ENCODE results near the gene TRIM50. TPM values are rescaled to one million over a fixed set of nuclear protein-coding genes. Genes with fewer than 3 reads are reported as not detected.

The TRIM50 gene
- total and polyA plus RNA-seq, 2 donors (not counting 1 experiment from before 2014, with no cell fraction given): not detected

- Histone ChIP-seq H3K36me3 (ENCODE audit: control insufficient read depth, insufficient read depth, low read length) (no peaks in the 10 kb centered on the region), H3K79me2 (ENCODE audit: control insufficient read depth, insufficient read depth, low read length) (no peaks in the 10 kb centered on the region), H3K9me3 (ENCODE audit: control insufficient read depth, insufficient read depth, low read depth, low read length) (no peaks in the 10 kb centered on the region), H4K20me1 (ENCODE audit: control insufficient read depth, extremely low read depth, insufficient read depth, low read length) (no peaks in the 10 kb centered on the region), H2AFZ (ENCODE audit: low read length) (no peak overlapping the region), H3K27ac (ENCODE audit: insufficient read depth, low read length) (no peak overlapping the region), H3K4me2 (ENCODE audit: extremely low read depth, insufficient read depth, low read length) (no peak overlapping the region), H3K9ac (ENCODE audit: insufficient read depth, low read length) (no peak overlapping the region), H3K4me3 (replicated peaks in 1 of 4; ENCODE audit: control extremely low read depth in 1 of 4, insufficient read depth in 1 of 4, low read depth in 3 of 4, low read length in 4 of 4) (no peak overlapping the region), H3K4me1 (ENCODE audit: control insufficient read depth, extremely low read depth, insufficient read depth, low read length) (peaks cover 3% of the 10 kb centered on the region), H3K27me3 (ENCODE audit: control insufficient read depth, insufficient read depth, low read length) (no peaks in the 10 kb centered on the region)
- TF ChIP-seq EZH2 (IDR thresholded peaks at IDR 0.05; ENCODE audit: low read length, missing control alignments) (no peak), CTCF (conservative IDR thresholded peaks at IDR 0.05 in 1 of 2, IDR thresholded peaks at IDR 0.05 in 1 of 2; ENCODE audit: low read depth in 1 of 2, low read length in 2 of 2) (no peak)
- DNase-seq (ENCODE audit: low read depth in 2 of 2): no peak
These were observed 25.4 kb upstream of the TRIM50 start for GRCh38 chr7:73353243-73353642.

- H4K20me1 ChIP-seq (ENCODE audit: control insufficient read depth, extremely low read depth, insufficient read depth, low read length): no peaks in the 10 kb centered on the region
- H3K9ac ChIP-seq (ENCODE audit: insufficient read depth, low read length): no peak overlapping the region
- TF ChIP-seq EZH2 (IDR thresholded peaks at IDR 0.05; ENCODE audit: low read length, missing control alignments): no peak
- TF ChIP-seq CTCF (conservative IDR thresholded peaks at IDR 0.05 in 1 of 2, IDR thresholded peaks at IDR 0.05 in 1 of 2; ENCODE audit: low read depth in 1 of 2, low read length in 2 of 2): no peak
- no peaks in the 10 kb centered on the region for H3K27me3 ChIP-seq (ENCODE audit: control insufficient read depth, insufficient read depth, low read length)
- H3K9me3 ChIP-seq (ENCODE audit: control insufficient read depth, insufficient read depth, low read depth, low read length): no peaks in the 10 kb centered on the region
- no peaks in the 10 kb centered on the region for H3K4me1 ChIP-seq (ENCODE audit: control insufficient read depth, extremely low read depth, insufficient read depth, low read length)
- no peak overlapping the region for H3K4me2 ChIP-seq (ENCODE audit: extremely low read depth, insufficient read depth, low read length)
- DNase-seq (ENCODE audit: low read depth in 2 of 2): no peak
- H2AFZ ChIP-seq (ENCODE audit: low read length): no peak overlapping the region
- no peak overlapping the region for H3K27ac ChIP-seq (ENCODE audit: insufficient read depth, low read length)
- no peaks in the 10 kb centered on the region for H3K79me2 ChIP-seq (ENCODE audit: control insufficient read depth, insufficient read depth, low read length)
- no peaks in the 10 kb centered on the region for H3K36me3 ChIP-seq (ENCODE audit: control insufficient read depth, insufficient read depth, low read length)
- no peak overlapping the region for H3K4me3 ChIP-seq (replicated peaks in 1 of 4; ENCODE audit: control extremely low read depth in 1 of 4, insufficient read depth in 1 of 4, low read depth in 3 of 4, low read length in 4 of 4)
These were observed 24.9 kb upstream of the TRIM50 start for GRCh38 chr7:73352784-73353183.

- no peaks in the 10 kb centered on the region for H3K9me3 ChIP-seq (ENCODE audit: control insufficient read depth, insufficient read depth, low read depth, low read length)
- H4K20me1 ChIP-seq (ENCODE audit: control insufficient read depth, extremely low read depth, insufficient read depth, low read length): no peaks in the 10 kb centered on the region
- no peaks in the 10 kb centered on the region for H3K4me1 ChIP-seq (ENCODE audit: control insufficient read depth, extremely low read depth, insufficient read depth, low read length)
- H2AFZ ChIP-seq (ENCODE audit: low read length): no peak overlapping the region
- no peak overlapping the region for H3K27ac ChIP-seq (ENCODE audit: insufficient read depth, low read length)
- no peak for DNase-seq (ENCODE audit: low read depth in 2 of 2)
- H3K27me3 ChIP-seq (ENCODE audit: control insufficient read depth, insufficient read depth, low read length): no peaks in the 10 kb centered on the region
- H3K9ac ChIP-seq (ENCODE audit: insufficient read depth, low read length): no peak overlapping the region
- TF ChIP-seq EZH2 (IDR thresholded peaks at IDR 0.05; ENCODE audit: low read length, missing control alignments): no peak
- no peak for TF ChIP-seq CTCF (conservative IDR thresholded peaks at IDR 0.05 in 1 of 2, IDR thresholded peaks at IDR 0.05 in 1 of 2; ENCODE audit: low read depth in 1 of 2, low read length in 2 of 2)
- no peak overlapping the region for H3K4me3 ChIP-seq (replicated peaks in 1 of 4; ENCODE audit: control extremely low read depth in 1 of 4, insufficient read depth in 1 of 4, low read depth in 3 of 4, low read length in 4 of 4)
- no peak overlapping the region for H3K4me2 ChIP-seq (ENCODE audit: extremely low read depth, insufficient read depth, low read length)
- no peaks in the 10 kb centered on the region for H3K79me2 ChIP-seq (ENCODE audit: control insufficient read depth, insufficient read depth, low read length)
- H3K36me3 ChIP-seq (ENCODE audit: control insufficient read depth, insufficient read depth, low read length): no peaks in the 10 kb centered on the region
These were observed 23.7 kb upstream of the TRIM50 start for GRCh38 chr7:73351447-73352167.
